ENCODE measurements around the gene FAM187B. TPM values are rescaled to one million over a fixed set of nuclear protein-coding genes. Genes with fewer than 3 reads are reported as not detected.

FAM187B gene
- total and polyA plus RNA-seq, 2 donors (not counting 1 experiment from before 2014, with no cell fraction given), result 0.25 TPM; not detected in 1

DNA sequence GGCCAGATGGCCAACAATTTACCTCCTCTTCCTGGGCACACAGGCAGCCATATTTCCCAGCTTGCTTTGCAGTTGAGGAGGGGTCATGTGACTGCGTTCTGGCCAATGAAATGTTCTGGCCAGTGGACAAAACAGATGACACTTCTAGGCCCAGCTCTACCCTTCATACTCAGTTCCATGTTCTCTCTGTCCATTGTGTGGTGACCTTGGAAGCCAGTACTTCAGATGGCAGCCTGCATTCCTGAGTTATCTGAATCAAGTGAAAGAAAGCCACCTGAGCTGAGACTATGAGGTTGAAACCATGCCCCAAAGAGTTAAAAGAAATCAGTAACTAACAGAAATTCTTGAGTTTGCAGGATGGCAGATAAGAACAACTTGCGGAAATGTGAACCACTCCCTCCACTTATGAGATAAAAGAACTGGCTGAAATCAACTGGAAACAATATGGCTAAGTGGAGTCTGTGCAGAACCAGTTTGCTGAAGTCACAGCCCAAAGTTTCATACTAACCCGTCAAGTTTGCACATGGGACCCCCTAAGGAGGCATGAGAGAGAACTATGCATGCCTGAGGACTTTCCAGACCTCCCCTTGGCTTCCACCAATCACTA, 8.1 kb downstream of the FAM187B start:
- no peak overlapping the region for H3K9ac ChIP-seq (ENCODE audit: low read length)
- H3K9me3 ChIP-seq (ENCODE audit: control extremely low read depth in 1 of 3, control insufficient read depth in 2 of 3, insufficient read depth in 1 of 3, low read length in 2 of 3), result peaks cover 0 to 18% (median 0%) of the 10 kb centered on the region in 3 donors
- no peak overlapping the region for H3K4me2 ChIP-seq (replicated peaks; ENCODE audit: low read depth, low read length, poor library complexity, severe bottlenecking)
- H3K79me2 ChIP-seq (ENCODE audit: control insufficient read depth, insufficient read depth, low read length), result no peaks in the 10 kb centered on the region
- H3K27ac Mint-ChIP-seq, result peak overlapping the region; percentile 29
- ChIA-PET POLR2A (interaction anchor here (0.6 kb wide), 1 partner anchor 9 kb away, joined by 5 read pairs; no protein-coding TSS in a partner anchor), CTCF (interaction anchor here (0.7 to 0.8 kb wide), 2 partner anchors 12 to 53 kb away, joined by 3 to 4 read pairs; no protein-coding TSS in a partner anchor)
- H3K4me3 Mint-ChIP-seq, result no peak overlapping the region
- no peak overlapping the region for H3K27ac ChIP-seq (ENCODE audit: low read length in 2 of 2)
- no peak overlapping the region for H2AFZ ChIP-seq (ENCODE audit: insufficient read depth, low read depth, low read length, poor library complexity, severe bottlenecking)
- H3K4me1 ChIP-seq (ENCODE audit: control insufficient read depth in 2 of 2, insufficient read depth in 2 of 2, low read length in 2 of 2), result peaks cover 25 to 29% of the 10 kb centered on the region in 2 donors
- ATAC-seq (ENCODE audit: low read depth), result no peak
- DNase-seq, result no peak
- WGBS (ENCODE audit: insufficient coverage), result 50% methylated on average over 1 of the region's 3 CpGs
- H3K9me3 Mint-ChIP-seq (ENCODE audit: insufficient read depth), result peaks cover 2% of the 10 kb centered on the region
- peaks cover 33% of the 10 kb centered on the region for H3K4me1 Mint-ChIP-seq
- no peaks in the 10 kb centered on the region for H3K27me3 ChIP-seq (replicated peaks in 1 of 4; ENCODE audit: control extremely low read depth in 1 of 4, control insufficient read depth in 3 of 4, insufficient read depth in 4 of 4, low read length in 3 of 4)
- intact Hi-C loops (cut with micrococcal nuclease), result no loop called here
- no peaks in the 10 kb centered on the region for H4K20me1 ChIP-seq (ENCODE audit: control insufficient read depth, insufficient read depth, low read length, poor library complexity, severe bottlenecking)
- no peaks in the 10 kb centered on the region for H3K36me3 ChIP-seq (replicated peaks in 1 of 2; ENCODE audit: control extremely low read depth in 1 of 2, control insufficient read depth in 1 of 2, extremely low read depth in 1 of 2, insufficient read depth in 2 of 2, low read length in 1 of 2)
- TF ChIP-seq, protein P1, sequence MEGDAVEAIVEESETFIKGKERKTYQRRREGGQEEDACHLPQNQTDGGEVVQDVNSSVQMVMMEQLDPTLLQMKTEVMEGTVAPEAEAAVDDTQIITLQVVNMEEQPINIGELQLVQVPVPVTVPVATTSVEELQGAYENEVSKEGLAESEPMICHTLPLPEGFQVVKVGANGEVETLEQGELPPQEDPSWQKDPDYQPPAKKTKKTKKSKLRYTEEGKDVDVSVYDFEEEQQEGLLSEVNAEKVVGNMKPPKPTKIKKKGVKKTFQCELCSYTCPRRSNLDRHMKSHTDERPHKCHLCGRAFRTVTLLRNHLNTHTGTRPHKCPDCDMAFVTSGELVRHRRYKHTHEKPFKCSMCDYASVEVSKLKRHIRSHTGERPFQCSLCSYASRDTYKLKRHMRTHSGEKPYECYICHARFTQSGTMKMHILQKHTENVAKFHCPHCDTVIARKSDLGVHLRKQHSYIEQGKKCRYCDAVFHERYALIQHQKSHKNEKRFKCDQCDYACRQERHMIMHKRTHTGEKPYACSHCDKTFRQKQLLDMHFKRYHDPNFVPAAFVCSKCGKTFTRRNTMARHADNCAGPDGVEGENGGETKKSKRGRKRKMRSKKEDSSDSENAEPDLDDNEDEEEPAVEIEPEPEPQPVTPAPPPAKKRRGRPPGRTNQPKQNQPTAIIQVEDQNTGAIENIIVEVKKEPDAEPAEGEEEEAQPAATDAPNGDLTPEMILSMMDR (IDR thresholded peaks at IDR 0.05), result no peak
- TF ChIP-seq EZH2 (IDR thresholded peaks at IDR 0.05; ENCODE audit: borderline replicate concordance, insufficient read depth, low read depth, low read length, poor library complexity, severe bottlenecking), result no peak
- H3K4me3 ChIP-seq (ENCODE audit: control extremely low read depth in 1 of 5, extremely low read depth in 1 of 5, insufficient read depth in 1 of 5, low read depth in 2 of 5, low read length in 4 of 5), result no peak overlapping the region
- H3K27me3 Mint-ChIP-seq, result no peaks in the 10 kb centered on the region

DNA sequence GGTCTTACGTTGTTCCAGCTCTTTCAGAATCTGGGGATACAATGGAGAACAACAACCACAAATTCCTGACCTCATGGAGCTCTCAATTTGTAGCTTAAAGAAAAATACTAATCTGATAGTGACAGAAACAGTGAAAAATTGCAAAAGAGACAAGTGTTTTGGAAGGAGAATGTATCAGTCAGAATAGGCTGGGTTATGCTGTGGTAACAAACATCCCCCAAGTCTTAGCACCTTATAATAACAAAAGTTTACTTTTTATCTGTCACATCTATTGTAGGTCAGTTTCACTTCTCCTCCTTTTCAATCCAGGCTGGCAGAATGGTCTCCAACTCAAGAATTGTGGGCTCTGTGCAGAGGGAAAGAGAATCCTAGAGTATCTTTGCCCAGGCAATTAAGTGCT, 9.5 kb downstream of the FAM187B start:
- ATAC-seq (ENCODE audit: low read depth) (no peak), DNase-seq (no peak)
- H2AFZ ChIP-seq (ENCODE audit: insufficient read depth, low read depth, low read length, poor library complexity, severe bottlenecking), result no peak overlapping the region
- H3K9me3 Mint-ChIP-seq (ENCODE audit: insufficient read depth), result peaks cover 2% of the 10 kb centered on the region
- H3K27me3 Mint-ChIP-seq, result no peaks in the 10 kb centered on the region
- no peaks in the 10 kb centered on the region for H4K20me1 ChIP-seq (ENCODE audit: control insufficient read depth, insufficient read depth, low read length, poor library complexity, severe bottlenecking)
- H3K4me2 ChIP-seq (replicated peaks; ENCODE audit: low read depth, low read length, poor library complexity, severe bottlenecking), result no peak overlapping the region
- POLR2A ChIA-PET, result interaction anchor here (0.6 kb wide), 1 partner anchor 76 kb away, joined by 3 read pairs; the partner anchor contains the start of gene FXYD7
- H3K27ac ChIP-seq (ENCODE audit: low read length in 2 of 2), result no peak overlapping the region
- CTCF ChIA-PET, result interaction anchor here (0.7 to 4.4 kb wide), 6 partner anchors 15 to 84 kb away, joined by 3 to 64 read pairs (median 5); partner anchors contain the start of genes FXYD7 and LGI4
- no peak overlapping the region for H3K9ac ChIP-seq (ENCODE audit: low read length)
- intact Hi-C loops (cut with micrococcal nuclease), result no loop called here
- no CpG with 5 or more reads among the region's 1 CpG for whole genome bisulfite sequencing (ENCODE audit: insufficient coverage)
- no peak overlapping the region for H3K4me3 ChIP-seq (ENCODE audit: control extremely low read depth in 1 of 5, extremely low read depth in 1 of 5, insufficient read depth in 1 of 5, low read depth in 2 of 5, low read length in 4 of 5)
- H3K9me3 ChIP-seq (ENCODE audit: control extremely low read depth in 1 of 3, control insufficient read depth in 2 of 3, insufficient read depth in 1 of 3, low read length in 2 of 3), result peaks cover 0 to 15% (median 0%) of the 10 kb centered on the region in 3 donors
- H3K4me3 Mint-ChIP-seq, result no peak overlapping the region
- no peaks in the 10 kb centered on the region for H3K27me3 ChIP-seq (replicated peaks in 1 of 4; ENCODE audit: control extremely low read depth in 1 of 4, control insufficient read depth in 3 of 4, insufficient read depth in 4 of 4, low read length in 3 of 4)
- H3K4me1 ChIP-seq (ENCODE audit: control insufficient read depth in 2 of 2, insufficient read depth in 2 of 2, low read length in 2 of 2), result peaks cover 29 to 31% of the 10 kb centered on the region in 2 donors
- no peaks in the 10 kb centered on the region for H3K36me3 ChIP-seq (replicated peaks in 1 of 2; ENCODE audit: control extremely low read depth in 1 of 2, control insufficient read depth in 1 of 2, extremely low read depth in 1 of 2, insufficient read depth in 2 of 2, low read length in 1 of 2)
- peaks cover 39% of the 10 kb centered on the region for H3K4me1 Mint-ChIP-seq
- no peak overlapping the region for H3K27ac Mint-ChIP-seq
- H3K79me2 ChIP-seq (ENCODE audit: control insufficient read depth, insufficient read depth, low read length), result no peaks in the 10 kb centered on the region
- no peak for TF ChIP-seq EZH2 (IDR thresholded peaks at IDR 0.05; ENCODE audit: borderline replicate concordance, insufficient read depth, low read depth, low read length, poor library complexity, severe bottlenecking)
- TF ChIP-seq, protein P1 (IDR thresholded peaks at IDR 0.05), result no peak

Measured in B cell (primary cell).